ENCODE results near the gene BABAM1. TPM values are rescaled to one million over a fixed set of nuclear protein-coding genes. Genes with fewer than 3 reads are reported as not detected.

BABAM1 gene
- total RNA-seq (2022; extraction: Qiagen RNA extraction): 56.9 to 65.2 TPM (median 60.7 TPM) in 5 replicates

DNA sequence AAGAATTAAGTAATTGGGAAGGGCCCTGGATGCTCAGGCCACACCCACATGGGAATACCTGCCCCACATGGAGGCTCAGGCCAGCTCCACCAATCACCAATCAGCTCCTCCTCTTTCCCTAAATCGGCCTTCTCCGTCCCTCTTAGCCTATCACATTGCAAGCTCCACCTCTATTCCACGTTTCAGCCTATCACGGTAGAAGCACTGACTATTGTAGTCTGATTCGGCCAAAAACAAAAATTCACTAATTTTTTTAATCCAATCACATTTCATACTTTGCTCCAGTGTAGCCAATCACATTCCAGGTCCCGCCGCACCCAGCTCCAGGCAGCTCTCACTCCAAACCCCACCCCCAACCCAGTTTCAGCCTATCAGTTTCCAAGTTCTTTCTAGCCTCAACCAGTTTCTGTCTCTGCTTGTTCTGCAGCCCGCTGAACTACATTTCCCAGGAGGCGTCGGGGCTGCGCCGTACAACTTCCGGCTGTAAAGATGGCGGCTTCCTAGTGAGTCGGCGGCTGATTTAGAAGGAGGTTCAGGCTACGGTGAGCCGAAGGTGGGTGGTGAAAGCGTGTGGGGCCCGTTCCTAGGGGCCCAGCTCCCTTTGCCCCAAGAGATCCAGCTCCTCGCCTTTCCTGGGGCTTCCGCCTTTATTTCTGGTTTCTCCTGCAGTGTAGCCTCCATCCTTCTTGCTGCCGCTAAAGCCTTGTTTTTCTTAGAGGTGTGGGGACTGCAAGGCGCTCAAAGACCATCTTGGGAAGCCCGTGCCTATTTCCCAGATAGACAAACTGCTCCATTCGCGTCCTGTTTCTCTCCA lies at the start of gene BABAM1:
Gene BABAM1, plus strand, starts transcription at position 469 of the 814 bp plus-strand sequence. CDS start 1,364 bp downstream, outside the sequence.

DNA sequence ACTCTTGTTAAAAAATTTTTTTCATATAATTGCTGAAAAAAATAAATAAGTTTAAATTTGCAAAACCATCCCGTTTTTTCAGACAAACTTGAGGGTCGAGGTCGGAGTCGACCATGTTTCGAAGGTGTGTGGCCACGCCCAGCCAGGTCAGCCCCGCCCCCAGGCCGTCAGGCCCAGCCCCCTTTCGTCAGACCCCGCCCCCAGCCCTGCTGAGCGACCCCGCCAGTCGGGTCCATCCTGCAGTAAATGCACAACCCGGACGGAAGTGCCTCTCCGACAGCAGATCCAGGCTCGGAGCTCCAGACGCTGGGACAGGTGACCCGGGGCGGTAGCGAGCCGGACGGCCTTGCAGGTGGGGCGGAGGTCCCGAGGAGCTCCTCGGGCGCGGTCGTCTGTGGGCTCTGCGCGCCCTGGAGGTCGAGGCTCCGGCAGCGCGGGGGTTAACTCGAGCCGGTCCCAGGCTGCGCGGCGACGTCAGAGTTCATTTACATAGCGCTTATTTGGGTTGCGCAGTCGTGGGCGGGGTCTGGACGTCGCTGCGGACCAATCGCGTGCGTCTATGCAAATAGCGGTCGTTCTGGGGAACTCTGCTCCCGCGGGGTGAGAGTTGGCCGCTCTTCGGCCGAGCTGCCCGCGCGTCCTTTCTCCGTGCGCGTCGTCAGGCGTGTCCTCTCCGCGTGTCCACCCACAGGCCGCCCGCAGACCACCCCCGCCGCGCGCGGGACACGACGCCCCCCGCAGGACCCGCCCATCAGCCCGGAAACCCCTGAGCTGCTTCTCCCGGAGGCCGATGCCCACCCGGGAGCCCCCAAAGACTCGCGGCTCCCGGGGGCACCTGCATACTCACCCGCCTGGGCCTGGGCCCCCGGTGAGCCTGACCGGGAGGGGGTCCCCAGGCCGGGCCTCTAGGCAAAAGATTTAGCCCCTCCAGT lies 41.0 kb upstream of the BABAM1 start, which contains the start of gene OCEL1:
Gene OCEL1, plus strand, starts transcription at position 225 of the 932 bp plus-strand sequence. Its CDS starts 22 bp downstream, at position 247.

DNA sequence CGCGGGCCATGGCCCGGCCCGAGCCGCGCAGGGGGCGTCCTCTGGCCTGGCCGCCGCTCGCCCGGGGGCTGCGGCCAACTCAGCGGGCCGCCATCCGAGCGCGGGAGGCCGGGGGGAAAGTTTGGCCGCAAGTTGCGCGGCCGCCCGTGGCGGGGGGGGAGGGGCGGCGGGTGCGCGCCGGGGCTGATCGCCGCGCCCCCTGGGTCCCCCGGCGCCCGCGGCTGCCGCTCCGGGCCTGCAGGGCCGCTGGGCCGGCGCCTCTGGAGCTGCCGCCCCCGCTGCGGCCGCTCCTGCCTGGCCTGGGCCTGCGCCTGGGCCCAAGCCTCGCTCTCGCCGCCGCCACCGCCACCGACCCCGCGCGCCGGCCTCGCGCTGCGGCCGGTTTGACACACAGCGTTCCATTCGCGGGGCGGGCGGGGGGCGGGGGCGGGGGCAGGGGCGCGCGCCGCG lies 21.7 kb upstream of the BABAM1 start, which contains the start of gene NR2F6:
Gene NR2F6, minus strand, starts transcription at position 385 of the 450 bp plus-strand sequence. CDS start 699 bp downstream, outside the sequence.

DNA sequence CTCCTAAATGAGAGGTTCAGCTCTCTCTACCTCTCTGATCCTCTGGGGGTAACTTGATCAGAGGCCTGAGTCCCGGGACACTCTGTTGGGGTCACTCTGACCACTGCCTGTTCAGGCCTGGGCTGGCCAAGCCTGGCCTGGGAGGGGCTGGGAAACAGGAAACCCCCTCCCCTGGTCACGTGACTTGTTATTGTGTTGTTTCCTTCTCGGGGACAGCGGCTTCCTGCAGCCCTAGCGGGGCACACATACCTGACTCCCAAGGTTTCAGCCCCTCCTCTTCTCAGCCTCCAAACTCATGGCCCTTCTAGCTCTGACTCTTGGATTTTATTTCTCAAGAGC lies 2.6 kb upstream of the BABAM1 start, which contains the start of gene USHBP1:
Gene USHBP1, minus strand, starts transcription at position 105 of the 339 bp plus-strand sequence. CDS start 446 bp downstream, outside the sequence.

DNA sequence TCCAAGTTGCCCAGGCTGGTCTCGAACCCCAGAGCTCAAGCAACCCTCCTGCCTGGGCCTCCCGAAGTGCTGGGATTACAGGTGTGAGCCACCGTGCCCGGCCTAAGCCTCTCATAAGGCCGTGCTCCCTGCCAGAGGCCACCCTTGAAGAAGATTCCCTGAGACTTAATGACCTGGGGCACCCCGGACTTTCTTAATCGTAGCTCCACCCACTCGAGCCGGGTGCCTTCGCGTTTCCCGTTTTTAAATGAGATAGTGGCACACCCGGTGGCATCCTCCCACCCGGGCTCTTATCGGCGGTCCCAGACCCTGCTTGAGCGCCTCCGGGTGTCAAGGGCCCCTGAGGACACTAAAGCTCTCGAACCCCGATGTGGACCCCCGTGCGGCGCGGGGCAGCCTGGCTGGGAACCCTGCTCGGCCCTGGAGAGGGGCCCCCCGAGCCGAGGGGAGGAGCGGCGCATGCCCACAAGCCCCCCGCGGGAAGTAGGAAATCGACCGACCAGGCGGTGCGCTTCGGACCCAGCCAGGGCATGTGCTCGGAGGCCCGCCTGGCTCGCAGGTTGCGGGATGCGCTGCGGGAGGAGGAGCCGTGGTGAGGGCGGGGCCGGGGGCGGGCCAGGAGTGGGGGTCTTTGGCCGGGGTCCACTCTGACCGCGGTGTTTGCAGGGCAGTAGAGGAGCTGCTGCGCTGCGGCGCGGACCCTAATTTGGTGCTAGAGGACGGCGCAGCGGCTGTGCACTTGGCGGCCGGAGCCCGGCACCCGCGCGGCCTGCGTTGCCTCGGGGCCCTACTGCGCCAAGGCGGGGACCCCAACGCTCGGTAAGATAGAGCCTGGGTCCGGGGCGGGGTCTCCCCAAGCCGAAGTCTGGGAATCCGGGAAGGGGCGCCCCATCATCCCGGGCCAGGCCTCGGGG lies 14.4 kb downstream of the BABAM1 start, which contains the start of gene ANKLE1:
Gene ANKLE1, plus strand, starts transcription at position 511 of the 914 bp plus-strand sequence. Its CDS starts 20 bp downstream, at position 531.

DNA sequence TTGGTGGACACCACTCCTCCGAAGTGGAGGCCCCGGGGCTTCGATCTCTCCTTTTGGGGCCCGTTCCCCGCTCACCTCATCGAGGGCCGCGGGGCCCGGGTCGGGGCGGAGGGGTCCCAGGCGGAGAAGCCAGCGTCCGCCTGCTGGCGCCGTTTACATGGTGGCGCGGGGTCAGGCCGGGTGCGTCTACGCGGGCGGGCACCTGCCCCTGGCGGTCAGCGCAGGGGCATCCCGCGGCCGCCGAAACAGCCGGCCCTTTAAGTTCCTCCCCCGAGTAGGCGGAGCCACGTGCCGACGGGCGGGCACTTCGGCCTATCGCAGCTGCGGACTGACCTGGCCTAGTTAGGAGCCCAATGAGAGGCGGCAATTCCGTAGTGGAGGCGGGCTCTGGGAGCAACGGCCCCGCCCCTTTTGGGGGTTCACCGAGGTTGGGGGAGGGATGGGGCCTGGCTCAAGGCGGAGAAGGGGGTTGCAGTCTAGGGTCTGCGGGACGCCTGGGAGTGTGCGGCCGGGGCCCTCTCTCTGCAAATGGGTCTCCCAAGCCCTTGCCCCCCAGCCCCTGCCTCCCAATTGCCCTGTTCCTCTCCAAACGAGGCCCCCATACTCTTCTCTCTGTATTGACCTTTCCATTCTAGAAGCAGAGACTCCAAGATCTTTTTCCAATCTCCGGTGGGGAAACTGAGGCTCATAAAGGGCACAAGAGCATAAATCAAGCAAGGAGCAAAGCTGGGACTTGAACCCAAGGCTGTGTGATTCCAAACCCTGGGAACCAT lies 36.1 kb downstream of the BABAM1 start, which contains the start of gene ABHD8:
Gene ABHD8, minus strand, starts transcription at position 259 of the 773 bp plus-strand sequence. CDS start 1,809 bp downstream, outside the sequence.

DNA sequence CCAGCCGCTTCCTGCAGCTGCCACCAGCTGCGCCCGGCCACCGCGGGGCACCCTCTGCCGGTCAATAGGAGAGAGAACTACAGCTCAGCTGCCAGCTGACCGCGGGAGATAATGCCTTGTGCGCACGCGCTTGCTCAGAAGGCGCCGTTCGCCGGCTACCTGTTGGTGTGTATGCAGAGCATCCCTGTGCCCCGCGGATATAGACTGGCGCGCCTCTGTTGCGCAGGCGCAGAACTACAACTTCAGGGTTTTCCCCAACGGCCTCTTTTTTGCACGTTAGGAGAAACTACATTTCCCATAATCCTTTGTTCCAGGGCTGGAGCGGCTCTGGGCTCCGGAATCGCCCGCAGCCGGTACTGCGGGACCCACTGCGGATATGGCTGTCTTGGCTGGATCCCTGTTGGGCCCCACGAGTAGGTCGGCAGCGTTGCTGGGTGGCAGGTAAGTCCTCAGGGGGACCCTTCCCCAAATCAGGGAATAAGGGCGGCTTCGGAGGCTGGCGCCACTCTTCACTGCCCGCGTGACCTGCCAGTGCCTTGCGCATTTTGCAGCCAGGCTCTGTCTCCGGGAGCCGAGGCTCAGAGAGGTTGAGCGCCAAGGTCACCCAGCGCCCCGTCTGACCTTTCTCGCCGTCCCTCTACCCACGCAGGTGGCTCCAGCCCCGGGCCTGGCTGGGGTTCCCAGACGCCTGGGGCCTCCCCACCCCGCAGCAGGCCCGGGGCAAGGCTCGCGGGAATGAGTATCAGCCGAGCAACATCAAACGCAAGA lies 38.5 kb downstream of the BABAM1 start, which contains the start of gene MRPL34:
Gene MRPL34, plus strand, starts transcription at position 356 of the 768 bp plus-strand sequence. Its CDS starts 21 bp downstream, at position 377.

DNA sequence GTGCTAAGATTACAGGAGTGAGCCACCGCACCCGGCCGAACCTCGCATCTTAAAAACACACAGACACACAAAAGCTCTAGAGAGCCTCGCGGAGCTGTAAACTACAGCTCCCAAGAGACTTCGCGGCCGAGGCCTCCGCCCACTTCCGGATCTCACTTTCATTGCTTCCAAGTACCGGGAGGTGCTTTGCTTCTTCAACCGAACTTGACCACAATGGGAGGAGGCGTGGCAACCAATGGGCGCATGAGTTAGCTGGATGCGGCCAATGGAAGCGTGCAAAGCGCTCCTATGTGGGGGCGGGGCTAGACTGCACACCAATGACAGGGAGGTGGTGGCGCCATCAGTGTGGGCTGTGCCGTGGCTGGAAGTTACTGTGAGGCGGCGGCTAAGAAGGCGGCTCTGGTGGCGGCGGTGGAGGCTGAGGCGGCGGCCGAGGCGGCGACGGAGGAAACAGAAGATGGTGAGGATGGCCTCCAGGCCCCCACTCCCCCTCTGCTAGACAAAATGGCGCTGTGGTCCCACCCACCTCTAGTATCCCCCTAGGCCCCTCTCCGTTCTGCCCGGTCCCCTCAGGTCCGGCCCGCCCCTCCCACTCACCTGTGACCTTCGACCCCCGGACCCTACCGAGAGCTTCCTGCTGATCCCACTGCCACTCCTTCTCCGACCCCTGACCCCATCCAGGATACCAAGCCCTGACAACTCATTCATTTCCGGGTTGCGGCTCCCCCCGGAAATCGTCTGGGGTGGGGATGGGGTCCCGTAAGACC lies 42.1 kb downstream of the BABAM1 start, which contains the start of gene DDA1:
Gene DDA1, plus strand, starts transcription at position 366 of the 767 bp plus-strand sequence. Its CDS starts 92 bp downstream, at position 458.

Other genes with a start within 250 kb of the BABAM1 start
- 0.06 to 0.23 TPM (median 0.17 TPM) in 4 of 5 replicates, not detected in the other for gene CPAMD8, start 240.6 kb upstream of the BABAM1 start, total RNA-seq (2022; extraction: Qiagen RNA extraction)
- gene HAUS8, start 192.0 kb upstream of the BABAM1 start, total RNA-seq (2022; extraction: Qiagen RNA extraction): 11.3 to 13.9 TPM (median 13.7 TPM) in 5 replicates
- 28.2 to 33.0 TPM (median 32.0 TPM) in 5 replicates for gene MYO9B, start 191.7 kb upstream of the BABAM1 start, total RNA-seq (2022; extraction: Qiagen RNA extraction)
- gene USE1, start 52.1 kb upstream of the BABAM1 start, total RNA-seq (2022; extraction: Qiagen RNA extraction): 15.1 to 18.3 TPM (median 16.2 TPM) in 5 replicates
- gene OCEL1, start 41.2 kb upstream of the BABAM1 start, total RNA-seq (2022; extraction: Qiagen RNA extraction): 12.4 to 13.5 TPM (median 12.8 TPM) in 5 replicates
- 26.5 to 68.6 TPM (median 64.2 TPM) in 5 replicates for gene NR2F6, start 21.5 kb upstream of the BABAM1 start, total RNA-seq (2022; extraction: Qiagen RNA extraction)
- not detected in 5 replicates for gene USHBP1, start 2.7 kb upstream of the BABAM1 start, total RNA-seq (2022; extraction: Qiagen RNA extraction)
- gene ANKLE1, start 14.5 kb downstream of the BABAM1 start, total RNA-seq (2022; extraction: Qiagen RNA extraction): 0.11 to 0.48 TPM (median 0.47 TPM) in 5 replicates
- 2.2 to 3.3 TPM (median 3.1 TPM) in 5 replicates for gene ABHD8, start 36.0 kb downstream of the BABAM1 start, total RNA-seq (2022; extraction: Qiagen RNA extraction)
- 55.8 to 85.4 TPM (median 81.6 TPM) in 5 replicates for gene MRPL34, start 38.4 kb downstream of the BABAM1 start, total RNA-seq (2022; extraction: Qiagen RNA extraction)
- gene DDA1, start 42.1 kb downstream of the BABAM1 start, total RNA-seq (2022; extraction: Qiagen RNA extraction): 51.2 to 57.9 TPM (median 54.8 TPM) in 5 replicates
- 2.0 to 3.8 TPM (median 3.3 TPM) in 5 replicates for gene ANO8, start 67.4 kb downstream of the BABAM1 start, total RNA-seq (2022; extraction: Qiagen RNA extraction)
- 13.2 to 20.3 TPM (median 19.3 TPM) in 5 replicates for gene GTPBP3, start 70.1 kb downstream of the BABAM1 start, total RNA-seq (2022; extraction: Qiagen RNA extraction)
- gene PLVAP, start 109.9 kb downstream of the BABAM1 start, total RNA-seq (2022; extraction: Qiagen RNA extraction): not detected in 5 replicates
- not detected in 5 replicates for gene CCDC194, start 126.8 kb downstream of the BABAM1 start, total RNA-seq (2022; extraction: Qiagen RNA extraction)
- 0.12 to 0.22 TPM (median 0.16 TPM) in 5 replicates for gene BST2, start 138.2 kb downstream of the BABAM1 start, total RNA-seq (2022; extraction: Qiagen RNA extraction)
- 30.6 to 42.8 TPM (median 40.1 TPM) in 5 replicates for gene MVB12A, start 152.6 kb downstream of the BABAM1 start, total RNA-seq (2022; extraction: Qiagen RNA extraction)
- 0.31 to 0.71 TPM (median 0.64 TPM) in 5 replicates for gene TMEM221, start 181.2 kb downstream of the BABAM1 start, total RNA-seq (2022; extraction: Qiagen RNA extraction)
- gene NXNL1, start 193.5 kb downstream of the BABAM1 start, total RNA-seq (2022; extraction: Qiagen RNA extraction): not detected in 5 replicates
- gene SLC27A1, start 203.1 kb downstream of the BABAM1 start, total RNA-seq (2022; extraction: Qiagen RNA extraction): 2.2 to 3.0 TPM (median 2.4 TPM) in 5 replicates
- gene PGLS, start 244.2 kb downstream of the BABAM1 start, total RNA-seq (2022; extraction: Qiagen RNA extraction): 48.4 to 84.4 TPM (median 77.5 TPM) in 5 replicates